Upper lobe of left lung (tissue), 4 donors: ENCODE results near the gene PGRMC2.
"Not testable (repeated sequence)": the region's sequence is repeated elsewhere in the genome, so short reads cannot be mapped to it uniquely, and the experiment has no call there.

Experiments used
- POLR2A ChIP-seq, 4 donors: fragments of 450-650 bp; IDR thresholded peaks; one replicate each; pipeline ENCODE4 v1.5.1; 2016 to 2017; ENCODE audit warnings: antibody characterized with exemption in 4 of 4, mild to moderate bottlenecking in 2 of 4
- POLR2AphosphoS5 ChIP-seq, 2 donors: sonication (generic); formaldehyde crosslinking; IDR thresholded peaks; one replicate each; pipeline ENCODE4 v1.5.1; 2017; ENCODE audit warnings: antibody characterized with exemption in 2 of 2
- TF ChIP-seq, protein P1 (sequence below), 6 experiments: fragments of 450-650 bp in 4 of 6; fragments of 200-600 bp in 2 of 6; sonication (generic) in 2 of 6; IDR thresholded peaks; one replicate each; pipeline ENCODE4 v1.5.1; 2016 to 2019; ENCODE audit warnings: antibody characterized with exemption in 6 of 6

DNA sequence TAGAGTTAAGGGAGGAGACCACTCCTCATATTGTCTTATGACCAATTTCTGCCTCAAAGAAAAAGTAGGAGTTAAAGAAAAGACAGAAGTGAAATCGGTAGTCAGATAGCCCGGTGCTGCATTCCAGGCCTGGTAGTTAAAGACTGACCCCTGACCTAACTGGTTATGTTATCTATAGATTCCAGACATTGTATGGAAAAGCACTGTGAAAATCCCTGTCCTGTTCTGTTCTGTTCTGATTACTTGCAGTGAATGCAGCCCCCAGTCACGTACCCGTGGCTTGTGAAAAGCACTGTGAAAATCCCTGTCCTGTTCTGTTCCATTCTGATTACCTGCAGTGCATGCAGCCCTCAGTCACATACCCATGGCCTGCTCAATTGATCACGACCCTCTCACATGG, 27.7 kb downstream of the PGRMC2 start:
- TF ChIP-seq, protein P1, sequence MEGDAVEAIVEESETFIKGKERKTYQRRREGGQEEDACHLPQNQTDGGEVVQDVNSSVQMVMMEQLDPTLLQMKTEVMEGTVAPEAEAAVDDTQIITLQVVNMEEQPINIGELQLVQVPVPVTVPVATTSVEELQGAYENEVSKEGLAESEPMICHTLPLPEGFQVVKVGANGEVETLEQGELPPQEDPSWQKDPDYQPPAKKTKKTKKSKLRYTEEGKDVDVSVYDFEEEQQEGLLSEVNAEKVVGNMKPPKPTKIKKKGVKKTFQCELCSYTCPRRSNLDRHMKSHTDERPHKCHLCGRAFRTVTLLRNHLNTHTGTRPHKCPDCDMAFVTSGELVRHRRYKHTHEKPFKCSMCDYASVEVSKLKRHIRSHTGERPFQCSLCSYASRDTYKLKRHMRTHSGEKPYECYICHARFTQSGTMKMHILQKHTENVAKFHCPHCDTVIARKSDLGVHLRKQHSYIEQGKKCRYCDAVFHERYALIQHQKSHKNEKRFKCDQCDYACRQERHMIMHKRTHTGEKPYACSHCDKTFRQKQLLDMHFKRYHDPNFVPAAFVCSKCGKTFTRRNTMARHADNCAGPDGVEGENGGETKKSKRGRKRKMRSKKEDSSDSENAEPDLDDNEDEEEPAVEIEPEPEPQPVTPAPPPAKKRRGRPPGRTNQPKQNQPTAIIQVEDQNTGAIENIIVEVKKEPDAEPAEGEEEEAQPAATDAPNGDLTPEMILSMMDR (IDR thresholded peaks at IDR 0.05), result not testable (repeated sequence)
- not testable (repeated sequence) for TF ChIP-seq POLR2A, POLR2AphosphoS5 (IDR thresholded peaks at IDR 0.05)
